Breast epithelium (tissue), 4 donors: Measurements from ENCODE around the gene CLSTN2. TPM values are rescaled to one million over a fixed set of nuclear protein-coding genes. Genes with fewer than 3 reads are reported as not detected.

ENCODE experiments used
- DNase-seq, 2 donors: peaks; one replicate each; pipeline ENCODE4 v3.0.0-alpha.2; 2019; ENCODE audit warnings: low spot score in 2 of 2
- H3K27ac ChIP-seq, 2 donors: fragments of 200-600 bp; sonication (generic) in 1 of 2; one replicate each; pipeline ENCODE4 v1.5.1; 2016 to 2019; ENCODE audit warnings: mild to moderate bottlenecking in 1 of 2
- H3K27me3 ChIP-seq, 2 donors: fragments of 200-600 bp; sonication (generic) in 1 of 2; one replicate each; pipeline versions ENCODE4 v1.5.1 to v1.6.0; 2017 to 2019; ENCODE audit warnings: control low read depth in 1 of 2, mild to moderate bottlenecking in 1 of 2
- H3K36me3 ChIP-seq: fragments of 200-600 bp; one replicate; pipeline ENCODE4 v1.5.1; 2019
- H3K4me1 ChIP-seq, 2 donors: fragments of 200-600 bp; sonication (generic); one replicate each; pipeline ENCODE4 v1.5.1; 2016 to 2019; ENCODE audit warnings: control low read depth in 1 of 2
- H3K4me3 ChIP-seq, 3 donors: fragments of 200-600 bp; sonication (generic); 1 replicate in 2 of 3; 2 replicates in 1 of 3; pipeline ENCODE4 v1.5.1; 2016 to 2019; ENCODE audit warnings: mild to moderate bottlenecking in 3 of 3, moderate library complexity in 2 of 3
- H3K9me3 ChIP-seq, 2 donors: fragments of 200-600 bp; sonication (generic) in 1 of 2; one replicate each; pipeline ENCODE4 v1.5.1; 2016 to 2019; ENCODE audit warnings: control low read depth in 1 of 2
- POLR2A ChIP-seq: fragments of 450-650 bp; IDR thresholded peaks from one replicate; pipeline ENCODE4 v1.6.1; 2016; ENCODE audit warnings: antibody characterized with exemption, mild to moderate bottlenecking, moderate library complexity
- POLR2AphosphoS5 ChIP-seq, 3 donors: sonication (generic); formaldehyde crosslinking; IDR thresholded peaks; one replicate each; pipeline ENCODE4 v1.6.1; 2017; ENCODE audit warnings: antibody characterized with exemption in 3 of 3
- intact Hi-C: fragments of 100-400 bp; cut with DNase I; formaldehyde crosslinking; loops from one replicate; pipeline ENCODE4 v1.15.1; 2023; ENCODE audit warnings: low total_unique reads
- total RNA-seq, 3 donors: library from RNA; depleted of rRNA; stranded (reverse); fragments of >200 nt; gene quantifications; one replicate each; pipeline ENCODE4 v1.1.0, GENCODE V29; 2016
- TF ChIP-seq, protein P1 (sequence below), 3 donors: fragments of 450-650 bp; IDR thresholded peaks; one replicate each; pipeline ENCODE4 v1.5.1; 2016 to 2017; ENCODE audit warnings: antibody characterized with exemption in 3 of 3, mild to moderate bottlenecking in 3 of 3, moderate library complexity in 3 of 3

The CLSTN2 gene
- total RNA-seq, 3 donors from 2014 or later: 15.5 to 75.5 (median 33.1) TPM

DNA sequence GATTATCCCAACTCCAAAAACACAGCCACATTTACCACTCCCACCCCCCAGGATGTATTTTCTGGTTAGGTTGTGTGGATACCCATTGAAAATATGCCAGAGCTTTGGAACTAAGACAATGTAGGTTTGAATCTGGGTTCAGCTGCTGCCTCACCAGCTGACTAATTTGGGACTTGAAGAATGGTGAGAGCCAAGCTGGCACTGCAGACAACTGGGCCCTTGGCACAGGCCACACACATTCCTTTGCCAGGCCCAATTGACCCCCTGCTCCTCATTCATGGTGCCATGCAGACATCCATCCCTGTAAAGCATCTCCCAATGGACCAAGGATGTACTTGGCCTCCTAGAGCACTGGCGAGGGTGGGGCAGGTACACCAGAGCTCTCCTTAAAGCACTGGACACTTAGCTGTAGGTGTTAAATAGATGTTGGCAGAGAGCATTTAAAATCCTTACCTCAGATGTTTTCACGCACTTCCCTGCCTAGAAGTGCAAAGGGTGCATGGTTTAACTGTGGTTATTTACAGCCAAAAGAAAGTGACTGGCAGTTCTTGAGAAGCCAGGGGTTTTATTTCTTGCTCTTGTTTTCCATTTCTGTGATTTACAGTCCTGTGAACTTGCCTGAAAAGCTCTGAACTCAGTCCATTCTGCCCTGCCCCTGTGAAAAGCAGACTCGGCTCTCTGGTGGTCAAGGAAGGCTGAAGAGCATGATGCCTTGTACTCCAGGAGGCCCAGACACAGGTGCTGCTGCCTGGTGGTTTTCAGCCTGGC is 138.5 kb downstream of the CLSTN2 start:
- Histone ChIP-seq H3K27me3 (no peaks in the 10 kb centered on the region), H3K36me3 (no peaks in the 10 kb centered on the region), H3K4me1 (no peaks in the 10 kb centered on the region), H3K9me3 (no peaks in the 10 kb centered on the region), H3K27ac (no peak overlapping the region), H3K4me3 (no peak overlapping the region)
- intact Hi-C loops: no loop called here
- TF ChIP-seq, protein P1, sequence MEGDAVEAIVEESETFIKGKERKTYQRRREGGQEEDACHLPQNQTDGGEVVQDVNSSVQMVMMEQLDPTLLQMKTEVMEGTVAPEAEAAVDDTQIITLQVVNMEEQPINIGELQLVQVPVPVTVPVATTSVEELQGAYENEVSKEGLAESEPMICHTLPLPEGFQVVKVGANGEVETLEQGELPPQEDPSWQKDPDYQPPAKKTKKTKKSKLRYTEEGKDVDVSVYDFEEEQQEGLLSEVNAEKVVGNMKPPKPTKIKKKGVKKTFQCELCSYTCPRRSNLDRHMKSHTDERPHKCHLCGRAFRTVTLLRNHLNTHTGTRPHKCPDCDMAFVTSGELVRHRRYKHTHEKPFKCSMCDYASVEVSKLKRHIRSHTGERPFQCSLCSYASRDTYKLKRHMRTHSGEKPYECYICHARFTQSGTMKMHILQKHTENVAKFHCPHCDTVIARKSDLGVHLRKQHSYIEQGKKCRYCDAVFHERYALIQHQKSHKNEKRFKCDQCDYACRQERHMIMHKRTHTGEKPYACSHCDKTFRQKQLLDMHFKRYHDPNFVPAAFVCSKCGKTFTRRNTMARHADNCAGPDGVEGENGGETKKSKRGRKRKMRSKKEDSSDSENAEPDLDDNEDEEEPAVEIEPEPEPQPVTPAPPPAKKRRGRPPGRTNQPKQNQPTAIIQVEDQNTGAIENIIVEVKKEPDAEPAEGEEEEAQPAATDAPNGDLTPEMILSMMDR (IDR thresholded peaks at IDR 0.05): no peak
- TF ChIP-seq POLR2A (no peak), POLR2AphosphoS5 (IDR thresholded peaks at IDR 0.05) (no peak)
- DNase-seq: no peak

DNA sequence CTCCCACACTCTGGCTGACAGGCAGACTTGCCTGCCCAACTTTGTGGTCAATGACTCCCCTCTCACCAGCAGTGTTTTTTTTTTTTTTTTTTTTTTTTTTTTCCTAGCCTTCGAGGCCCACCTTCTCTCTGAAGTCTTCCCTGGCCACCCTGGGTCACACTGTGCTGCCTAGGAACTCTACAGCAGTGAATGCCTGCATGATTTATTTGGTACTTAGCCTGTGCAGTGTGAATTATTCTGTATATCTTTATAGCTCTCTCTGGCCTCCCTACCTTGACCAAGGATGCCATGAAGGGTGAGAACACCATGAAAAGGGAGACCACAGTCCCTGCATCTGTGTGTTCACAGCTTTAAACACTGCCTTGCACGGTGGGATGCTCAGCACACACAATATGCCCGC is 141.6 kb downstream of the CLSTN2 start:
- Histone ChIP-seq H3K4me1 (no peaks in the 10 kb centered on the region), H3K4me3 (no peak overlapping the region), H3K27ac (no peak overlapping the region), H3K36me3 (no peaks in the 10 kb centered on the region), H3K27me3 (no peaks in the 10 kb centered on the region), H3K9me3 (no peaks in the 10 kb centered on the region)
- DNase-seq: no peak
- TF ChIP-seq, protein P1 (IDR thresholded peaks at IDR 0.05): no peak
- no peak for TF ChIP-seq POLR2AphosphoS5 (IDR thresholded peaks at IDR 0.05)
- TF ChIP-seq POLR2A: no peak
- intact Hi-C loops: no loop called here

DNA sequence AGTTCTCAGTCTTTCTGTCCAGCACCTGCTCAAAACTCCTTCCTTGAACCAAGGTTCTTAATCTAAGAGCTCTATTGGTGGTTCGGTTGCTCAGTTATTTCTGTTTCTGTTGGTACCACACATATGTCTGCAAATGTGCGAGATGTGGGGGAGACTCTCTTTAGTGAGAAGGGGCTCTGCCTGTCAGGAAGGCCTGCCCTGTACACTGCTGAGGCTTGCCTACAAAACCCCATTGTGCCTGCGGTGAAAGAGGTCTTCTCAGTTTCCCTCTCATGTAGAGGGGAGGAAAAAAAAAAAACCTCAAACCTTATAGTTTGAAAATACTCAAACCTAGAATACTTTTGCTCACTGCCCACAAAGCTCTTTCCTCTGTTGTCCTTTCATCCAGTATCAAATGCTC is 142.4 kb downstream of the CLSTN2 start:
- H3K9me3 ChIP-seq: no peaks in the 10 kb centered on the region
- no peak for DNase-seq
- TF ChIP-seq POLR2AphosphoS5 (IDR thresholded peaks at IDR 0.05) (no peak), POLR2A (no peak)
- TF ChIP-seq, protein P1 (IDR thresholded peaks at IDR 0.05): no peak
- H3K27me3 ChIP-seq: no peaks in the 10 kb centered on the region
- no peaks in the 10 kb centered on the region for H3K4me1 ChIP-seq
- intact Hi-C loops: no loop called here
- no peak overlapping the region for H3K4me3 ChIP-seq
- no peak overlapping the region for H3K27ac ChIP-seq
- H3K36me3 ChIP-seq: no peaks in the 10 kb centered on the region

DNA sequence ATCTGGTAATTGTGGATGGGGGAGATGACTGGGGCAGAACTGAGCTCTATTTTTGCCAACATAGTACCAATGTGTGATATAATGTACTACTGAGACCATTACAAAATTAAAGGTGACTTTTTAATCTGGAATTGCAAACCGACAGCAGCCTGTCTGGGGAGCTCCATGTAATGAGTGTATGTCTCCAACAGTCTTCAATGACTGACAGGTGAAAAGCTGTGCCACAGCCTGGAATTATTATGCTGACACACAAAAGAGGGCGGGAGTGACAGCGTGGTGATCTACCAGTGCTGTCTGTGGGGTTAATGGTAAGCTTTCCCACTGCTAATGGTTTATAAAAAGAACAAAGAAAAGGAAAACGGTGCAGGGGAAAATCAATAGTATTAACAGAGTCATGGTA is 143.4 kb downstream of the CLSTN2 start:
- H3K4me1 ChIP-seq: no peaks in the 10 kb centered on the region
- no peak overlapping the region for H3K4me3 ChIP-seq
- no peaks in the 10 kb centered on the region for H3K9me3 ChIP-seq
- intact Hi-C loops: no loop called here
- H3K36me3 ChIP-seq: no peaks in the 10 kb centered on the region
- H3K27me3 ChIP-seq: peaks cover 0 to under 1% of the 10 kb centered on the region in 2 donors
- no peak overlapping the region for H3K27ac ChIP-seq
- no peak for DNase-seq
- TF ChIP-seq POLR2A (no peak), POLR2AphosphoS5 (IDR thresholded peaks at IDR 0.05) (no peak)
- TF ChIP-seq, protein P1 (IDR thresholded peaks at IDR 0.05): no peak

DNA sequence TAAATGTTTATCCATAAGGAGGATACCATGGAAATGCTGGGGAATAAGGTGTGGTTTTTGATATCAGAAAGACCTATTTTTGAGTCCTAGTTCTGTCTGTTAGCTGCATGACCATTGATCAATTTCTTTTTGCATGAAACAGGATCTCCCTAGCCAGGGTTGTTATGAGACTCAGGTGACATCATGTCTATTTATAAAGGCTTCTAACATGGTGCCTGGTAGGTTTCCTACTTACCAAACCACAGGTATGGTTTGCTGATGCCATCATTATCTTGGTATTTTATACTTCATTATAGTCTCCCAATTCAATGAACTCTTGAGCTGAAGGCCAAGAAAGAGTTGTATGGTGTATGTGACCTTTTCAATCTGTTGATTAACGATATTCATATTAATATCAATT is 144.0 kb downstream of the CLSTN2 start:
- intact Hi-C loops: no loop called here
- DNase-seq: no peak
- H3K36me3 ChIP-seq: no peaks in the 10 kb centered on the region
- H3K4me3 ChIP-seq: no peak overlapping the region
- peaks cover 0 to 4% of the 10 kb centered on the region in 2 donors for H3K27me3 ChIP-seq
- H3K27ac ChIP-seq: no peak overlapping the region
- H3K9me3 ChIP-seq: no peaks in the 10 kb centered on the region
- no peaks in the 10 kb centered on the region for H3K4me1 ChIP-seq
- TF ChIP-seq, protein P1 (IDR thresholded peaks at IDR 0.05): no peak
- TF ChIP-seq POLR2A (no peak), POLR2AphosphoS5 (IDR thresholded peaks at IDR 0.05) (no peak)
